NCI-H2171 treated with DMSO at 0.1 percent for 48 hours (cell line): ENCODE results near the gene RPL32.

Experiments
- DNase-seq: peaks from one replicate; lab custom pipeline; 2025; lab: John Stamatoyannopoulos, UW

RPL32 gene

DNA sequence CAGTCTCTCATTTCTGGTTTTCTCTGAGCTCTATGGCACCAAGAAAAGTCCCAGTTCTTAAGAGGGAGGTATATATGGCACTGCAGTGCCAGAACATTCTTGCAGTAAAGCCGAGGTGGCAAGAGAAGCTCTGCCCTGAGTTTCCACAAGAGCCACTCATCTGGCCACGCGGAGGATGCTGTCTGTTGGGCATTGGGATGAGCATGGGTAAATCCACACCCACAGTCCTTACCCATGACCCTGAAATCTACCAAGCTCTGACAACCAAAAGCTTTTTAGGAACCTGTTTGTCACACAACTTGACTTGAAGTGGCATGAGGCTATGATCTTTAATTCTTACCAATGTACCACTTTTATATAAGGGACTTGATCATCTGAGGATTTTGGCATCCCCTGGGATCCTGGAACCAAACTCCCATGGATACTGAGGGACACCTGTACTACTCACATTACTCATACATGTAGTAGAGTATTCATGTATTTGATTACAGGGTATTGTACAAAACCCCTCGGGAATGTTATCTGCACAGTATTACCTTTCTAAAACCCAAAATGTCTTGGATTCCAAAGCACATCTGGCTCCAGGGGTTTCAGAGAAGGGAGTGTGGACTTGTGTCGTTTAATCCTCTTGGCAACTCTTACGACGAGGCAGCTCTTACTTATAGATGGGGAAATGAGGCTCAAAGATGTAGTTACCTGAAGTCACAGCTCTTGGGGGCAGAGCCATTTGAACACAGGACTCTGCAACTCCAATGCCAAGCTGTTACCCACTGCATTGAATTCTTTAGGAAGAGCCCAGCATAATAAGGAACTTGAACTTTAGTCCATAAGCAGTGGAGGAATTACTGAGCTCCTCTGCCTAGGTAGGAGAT lies 8.8 kb downstream of the RPL32 start:
- DNase-seq: no peak

DNA sequence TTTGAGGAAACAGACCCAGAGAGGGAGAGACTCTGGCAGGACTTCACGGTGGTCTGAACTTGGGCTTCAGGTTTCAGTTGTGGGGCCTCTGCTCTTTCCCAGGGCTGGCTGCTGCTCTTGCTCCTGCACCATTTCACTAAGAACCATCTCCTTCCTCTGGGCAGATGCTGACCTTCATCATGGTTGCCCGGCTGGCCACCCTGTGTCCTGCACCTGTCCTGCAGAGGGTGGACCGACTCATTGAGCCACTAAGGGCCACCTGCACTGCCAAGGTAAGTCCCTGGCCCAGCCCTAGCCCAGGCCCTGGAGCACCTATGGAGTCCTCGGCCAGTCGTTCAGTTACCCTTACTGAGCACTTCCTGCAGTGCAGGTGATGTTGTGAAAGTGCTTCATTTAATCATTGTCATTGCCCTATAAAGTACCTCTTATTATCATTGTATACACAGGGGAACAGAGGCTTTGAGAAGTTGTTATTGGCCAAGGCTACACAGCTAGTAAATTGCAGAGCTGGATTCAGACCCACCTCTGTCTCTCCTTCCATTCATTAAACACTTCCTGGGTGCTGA lies 10.0 kb downstream of the RPL32 start:
- DNase-seq: no peak

DNA sequence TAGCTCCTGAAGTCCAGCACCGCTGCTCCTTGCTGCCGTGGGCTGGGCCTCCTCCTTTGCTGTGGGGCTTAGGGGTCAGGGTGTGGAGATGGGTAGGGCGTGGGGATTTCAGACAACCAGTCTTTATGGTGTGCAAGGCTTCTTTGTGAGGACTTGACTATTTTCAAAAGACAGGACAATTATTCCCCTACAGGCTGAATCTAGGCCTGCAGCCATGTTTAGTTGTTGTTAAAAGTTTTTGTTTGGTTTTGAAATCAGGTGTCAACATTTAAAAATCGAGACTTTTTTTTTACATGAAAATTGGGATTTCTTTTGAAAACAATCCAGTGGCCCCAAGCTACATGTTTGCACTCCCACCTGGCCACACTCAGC lies 10.6 kb downstream of the RPL32 start:
- no peak for DNase-seq

DNA sequence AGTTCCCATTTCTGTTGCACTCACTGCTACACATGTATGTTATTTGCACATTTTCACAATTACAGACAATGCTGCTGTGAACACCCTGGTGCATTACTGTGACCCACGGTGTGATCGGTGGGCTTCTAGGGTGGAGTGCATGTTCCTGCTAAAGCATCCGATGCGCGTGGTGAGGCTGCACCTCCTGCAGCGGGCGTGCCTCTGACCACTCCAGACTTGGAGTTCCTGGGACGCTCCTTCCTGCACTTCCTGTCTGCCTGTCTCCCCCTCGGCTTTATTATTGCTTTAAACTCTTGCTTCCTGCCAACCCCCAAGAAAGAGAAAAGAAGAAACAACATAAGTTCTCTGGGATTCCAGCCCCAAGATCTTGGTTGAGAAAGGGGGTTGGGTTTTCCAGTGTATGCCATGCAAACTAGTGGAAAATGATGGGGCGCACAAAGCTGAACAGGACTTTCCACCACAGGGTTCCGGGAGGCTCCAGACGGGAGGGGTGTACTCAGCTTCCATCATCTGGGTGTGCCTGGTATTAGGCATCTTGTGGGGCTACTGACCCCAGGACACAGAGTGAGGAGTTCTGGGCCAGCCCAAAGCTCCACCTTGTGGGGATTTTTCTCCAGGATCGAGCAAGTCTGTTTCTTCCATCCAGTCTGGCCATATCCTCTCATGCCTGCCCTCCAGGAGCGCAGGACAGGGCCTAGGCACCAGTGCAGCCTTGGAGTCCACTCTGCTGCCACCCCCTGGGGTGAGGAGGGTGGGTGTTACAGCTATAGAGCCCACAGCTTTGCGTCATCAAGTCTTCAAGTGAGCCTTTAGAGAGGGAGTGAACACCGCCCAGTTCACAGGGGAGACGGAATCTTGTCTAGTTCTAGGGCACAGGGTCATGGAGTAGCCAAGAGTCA lies 11.2 kb downstream of the RPL32 start:
- DNase-seq: no peak

DNA sequence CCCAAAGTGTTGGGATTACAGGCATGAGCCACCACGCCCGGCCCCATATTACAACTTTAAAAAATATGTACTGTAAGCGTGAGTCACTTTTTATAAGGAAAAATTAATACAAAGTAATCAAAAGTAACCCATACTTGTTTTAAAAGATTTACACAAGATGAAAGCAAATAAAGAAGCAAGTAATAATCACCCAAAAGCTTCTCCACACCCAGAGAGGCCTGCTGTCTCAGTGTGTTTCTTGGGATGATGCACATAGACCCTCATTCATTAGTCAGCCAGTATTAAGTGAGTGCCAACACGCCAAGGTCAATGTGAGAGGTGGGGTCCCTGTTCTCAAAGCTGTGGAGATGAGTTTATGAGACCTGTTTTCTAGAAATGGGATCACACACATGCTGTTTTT lies 12.0 kb downstream of the RPL32 start:
- no peak for DNase-seq

DNA sequence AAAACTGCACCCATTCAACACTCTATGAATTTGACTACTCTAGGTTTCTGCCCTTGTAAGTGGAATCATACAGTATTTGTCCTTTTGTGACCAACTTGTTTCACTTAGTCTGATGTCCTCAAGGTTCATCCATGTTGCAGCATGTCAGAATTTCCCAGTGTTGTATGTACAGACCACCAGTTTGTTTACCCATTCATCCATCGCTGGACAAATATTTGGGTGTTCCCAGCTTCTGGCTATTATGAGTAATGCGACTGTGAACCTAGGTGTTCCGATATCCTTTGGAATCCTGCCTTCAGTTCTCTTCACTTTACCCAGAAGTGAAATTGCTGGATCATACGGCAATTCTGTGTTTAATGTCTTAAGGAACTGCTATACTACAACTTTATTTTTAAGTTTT lies 12.6 kb downstream of the RPL32 start:
- no peak for DNase-seq

DNA sequence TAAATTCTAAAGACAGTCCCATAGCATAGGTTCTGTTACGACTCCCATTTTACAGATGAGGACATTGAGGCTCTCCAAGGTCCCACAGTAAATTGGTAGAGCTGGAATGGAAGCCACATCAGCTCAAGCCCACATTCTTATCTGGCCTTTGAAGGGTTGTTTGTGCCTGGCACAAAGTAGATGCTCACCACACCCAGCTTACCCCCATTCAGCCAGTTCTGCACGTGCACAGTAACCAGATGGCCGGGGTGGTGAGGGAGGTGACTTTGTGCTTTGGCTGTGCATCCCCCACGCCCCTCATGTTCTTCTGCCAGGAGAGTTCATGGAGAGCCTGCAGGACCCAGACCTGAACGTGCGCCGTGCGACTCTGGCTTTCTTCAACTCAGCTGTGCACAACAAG lies 16.2 kb downstream of the RPL32 start:
- no peak for DNase-seq

DNA sequence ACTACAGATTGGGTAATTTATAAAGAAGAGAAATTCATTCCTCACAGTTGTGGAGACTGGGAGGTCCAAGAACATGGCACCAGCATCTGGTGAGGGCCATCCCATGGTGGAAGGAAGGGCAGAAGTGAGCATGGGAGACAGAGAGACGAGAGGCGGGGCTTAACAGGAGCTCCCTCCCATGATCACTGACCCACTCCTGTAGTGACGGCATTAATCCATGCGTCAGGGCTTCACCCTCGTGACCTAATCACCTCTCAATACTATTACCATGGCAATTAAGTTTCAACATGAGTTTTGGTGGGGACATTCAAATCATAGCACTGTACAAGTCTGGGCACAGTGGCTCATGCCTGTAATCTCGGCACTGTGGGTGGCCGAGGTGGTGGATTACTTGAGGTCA lies 17.1 kb downstream of the RPL32 start:
- no peak for DNase-seq

DNA sequence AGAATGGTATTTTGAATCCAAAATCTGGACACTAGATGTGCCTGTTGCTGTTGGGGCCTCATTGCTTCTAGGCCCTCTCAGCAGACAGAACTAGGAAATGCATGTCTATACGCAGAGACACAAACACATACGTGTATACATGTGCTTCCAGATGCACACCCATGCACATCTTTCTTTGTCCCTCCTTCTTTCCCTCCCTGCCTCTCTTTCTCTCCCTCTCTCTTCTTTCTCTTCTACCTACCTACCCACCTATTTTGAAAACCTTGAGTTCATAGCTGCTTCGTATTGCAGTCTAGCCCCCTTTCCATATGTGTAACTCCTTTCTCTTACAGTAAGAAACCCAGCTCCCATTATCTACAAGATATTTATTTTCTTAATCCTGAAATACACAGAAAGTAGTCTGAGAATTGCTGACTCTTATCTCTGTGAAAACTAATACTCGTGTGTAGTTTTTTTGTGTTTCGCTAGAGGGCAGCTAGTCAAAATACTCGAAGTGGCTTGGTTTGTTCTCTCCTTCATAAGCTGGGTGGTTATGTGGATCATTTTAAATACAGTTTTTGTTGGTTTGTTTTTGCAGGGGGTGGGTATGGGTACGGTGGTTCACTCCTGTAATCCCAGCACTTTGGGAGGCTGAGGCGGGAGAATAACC lies 18.5 kb downstream of the RPL32 start:
- no peak for DNase-seq

DNA sequence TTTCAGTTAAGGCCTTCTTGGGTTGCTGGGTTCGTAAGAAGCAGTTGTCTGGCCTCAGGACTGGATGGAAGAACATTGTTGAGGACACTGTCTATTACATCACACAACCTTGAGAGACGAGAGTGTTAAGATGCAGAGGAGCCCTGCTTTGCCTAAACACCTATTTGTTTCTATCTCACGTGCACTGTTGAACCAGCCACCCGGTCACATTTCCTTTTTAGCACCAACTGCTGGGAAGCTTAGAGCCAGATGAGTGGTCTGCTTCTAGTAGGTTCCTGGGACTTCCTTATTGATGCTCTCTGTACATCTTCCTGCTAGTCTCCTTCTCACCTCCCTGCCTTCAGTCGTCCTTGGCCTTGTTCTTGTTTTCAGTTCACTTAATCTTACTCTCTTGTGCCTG lies 22.6 kb downstream of the RPL32 start:
- DNase-seq: no peak

DNA sequence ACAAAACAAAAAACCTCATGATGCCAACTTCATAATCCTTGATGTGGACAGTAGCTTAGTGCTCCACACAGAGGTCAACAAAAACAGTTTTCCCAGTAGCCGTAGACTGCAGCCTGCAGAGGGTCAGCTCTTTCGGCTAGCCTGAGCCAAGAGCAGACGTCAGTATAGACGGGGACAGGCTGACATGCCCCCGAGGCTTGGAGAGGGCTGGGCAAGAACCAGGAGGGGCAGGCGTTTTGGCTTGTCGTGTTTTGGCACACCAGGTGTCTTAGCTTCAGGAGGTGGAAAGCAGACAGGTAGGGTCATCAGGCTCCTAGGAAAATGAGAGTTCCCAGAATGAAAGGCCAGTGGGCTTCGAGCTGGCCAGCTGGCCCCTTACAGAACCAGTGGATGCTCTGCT lies 23.1 kb downstream of the RPL32 start:
- DNase-seq: no peak

DNA sequence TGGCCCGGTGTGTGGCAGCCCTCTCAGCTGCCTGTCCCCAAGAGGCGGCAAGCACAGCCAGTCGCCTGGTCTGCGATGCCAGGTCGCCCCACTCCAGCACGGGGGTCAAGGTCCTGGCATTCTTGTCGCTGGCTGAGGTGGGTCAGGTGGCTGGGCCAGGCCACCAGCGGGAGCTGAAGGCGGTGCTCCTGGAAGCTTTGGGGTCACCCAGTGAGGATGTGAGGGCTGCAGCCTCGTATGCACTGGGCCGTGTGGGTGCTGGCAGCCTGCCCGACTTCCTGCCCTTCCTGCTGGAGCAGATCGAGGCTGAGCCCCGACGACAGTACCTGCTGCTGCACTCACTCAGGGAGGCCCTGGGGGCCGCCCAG lies 24.0 kb downstream of the RPL32 start:
- DNase-seq: peak; percentile 14

DNA sequence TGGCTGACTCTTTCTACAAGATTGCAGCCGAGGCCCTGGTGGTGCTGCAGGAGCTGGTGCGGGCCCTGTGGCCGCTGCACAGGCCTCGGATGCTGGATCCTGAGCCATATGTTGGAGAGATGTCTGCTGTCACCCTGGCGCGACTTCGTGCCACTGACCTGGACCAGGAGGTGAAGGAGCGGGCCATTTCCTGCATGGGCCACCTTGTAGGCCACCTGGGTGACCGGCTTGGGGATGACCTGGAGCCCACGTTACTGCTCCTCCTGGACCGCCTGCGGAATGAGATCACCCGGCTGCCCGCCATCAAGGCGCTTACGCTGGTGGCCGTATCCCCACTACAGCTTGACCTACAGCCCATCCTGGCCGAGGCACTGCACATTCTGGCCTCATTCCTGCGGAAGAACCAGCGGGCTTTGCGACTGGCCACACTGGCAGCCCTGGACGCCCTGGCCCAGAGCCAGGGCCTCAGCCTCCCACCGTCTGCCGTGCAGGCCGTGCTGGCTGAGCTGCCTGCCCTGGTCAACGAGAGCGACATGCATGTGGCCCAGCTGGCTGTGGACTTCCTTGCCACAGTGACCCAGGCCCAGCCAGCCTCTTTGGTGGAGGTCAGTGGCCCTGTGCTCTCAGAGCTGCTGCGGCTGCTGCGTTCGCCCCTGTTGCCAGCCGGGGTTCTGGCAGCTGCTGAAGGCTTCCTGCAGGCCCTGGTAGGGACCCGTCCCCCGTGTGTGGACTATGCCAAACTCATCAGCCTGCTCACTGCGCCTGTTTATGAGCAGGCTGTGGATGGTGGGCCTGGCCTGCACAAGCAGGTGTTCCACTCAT lies 24.6 kb downstream of the RPL32 start:
- DNase-seq: no peak

DNA sequence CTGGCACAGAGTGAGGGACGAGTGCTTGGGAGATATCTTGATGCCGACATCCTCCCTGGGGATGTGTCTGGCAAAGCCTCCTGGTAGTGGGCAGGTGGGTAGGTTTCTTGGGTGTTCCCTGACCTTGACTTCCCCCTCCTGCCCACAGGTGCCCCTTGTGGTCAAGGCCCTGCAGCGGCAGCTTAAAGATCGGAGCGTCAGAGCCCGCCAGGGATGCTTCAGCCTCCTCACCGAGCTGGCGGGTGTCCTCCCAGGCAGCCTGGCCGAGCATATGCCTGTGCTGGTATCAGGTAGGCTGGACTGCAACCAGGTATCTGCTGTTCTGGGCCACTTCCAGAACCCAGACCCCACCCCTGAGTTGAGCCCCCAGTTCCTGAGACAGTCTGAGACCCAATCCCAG lies 25.6 kb downstream of the RPL32 start:
- no peak for DNase-seq

DNA sequence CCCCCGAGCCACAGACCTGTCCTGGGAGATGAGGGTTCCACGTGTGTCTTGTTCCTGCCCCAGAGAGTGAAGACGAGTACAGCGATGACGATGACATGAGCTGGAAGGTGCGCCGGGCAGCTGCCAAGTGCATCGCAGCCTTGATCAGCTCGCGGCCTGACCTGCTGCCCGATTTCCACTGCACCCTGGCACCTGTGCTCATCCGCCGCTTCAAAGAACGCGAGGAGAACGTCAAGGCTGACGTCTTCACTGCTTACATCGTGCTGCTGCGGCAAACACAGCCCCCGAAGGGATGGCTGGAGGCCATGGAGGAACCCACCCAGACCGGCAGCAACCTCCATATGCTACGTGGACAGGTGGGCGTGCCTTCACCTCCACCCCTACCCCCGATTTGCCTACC lies 26.3 kb downstream of the RPL32 start:
- no peak for DNase-seq

DNA sequence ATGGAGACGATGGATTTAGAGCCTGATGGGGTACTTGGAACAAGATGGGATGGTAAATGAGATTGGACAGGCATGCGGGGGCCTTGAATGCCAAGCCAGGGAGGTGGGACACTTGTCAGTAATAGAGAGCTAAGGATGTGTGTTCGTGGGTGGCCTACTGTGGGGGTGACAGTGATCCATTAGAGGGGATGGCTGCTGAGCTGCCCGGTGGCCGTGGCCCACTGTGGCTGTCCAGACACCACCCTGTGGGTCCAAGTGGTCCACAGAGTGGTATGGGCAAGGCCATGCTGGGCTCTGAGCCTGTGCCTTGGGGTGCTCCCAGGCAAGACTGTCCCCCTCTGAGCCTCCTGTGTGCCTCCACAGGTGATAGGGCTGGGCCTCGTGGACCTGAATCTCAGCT lies 27.4 kb downstream of the RPL32 start:
- DNase-seq: no peak

DNA sequence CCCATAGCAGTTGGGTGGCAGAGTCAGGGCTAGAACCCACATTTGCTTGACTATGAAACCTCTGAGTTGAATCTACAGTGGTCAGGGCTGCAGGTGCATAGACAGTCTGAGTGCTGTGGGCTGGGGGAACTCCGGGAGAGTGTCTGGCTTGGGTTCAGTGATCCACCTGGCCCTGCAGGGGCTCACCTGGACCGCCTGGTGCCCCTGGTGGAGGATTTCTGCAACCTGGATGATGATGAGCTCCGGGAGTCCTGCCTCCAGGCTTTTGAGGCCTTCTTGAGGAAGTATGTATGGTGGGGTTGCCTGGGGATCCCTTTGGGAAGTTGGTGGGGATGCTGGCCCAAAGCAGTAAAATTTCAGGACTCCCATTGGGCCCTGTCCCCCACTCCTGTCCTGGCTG lies 28.6 kb downstream of the RPL32 start:
- no peak for DNase-seq

DNA sequence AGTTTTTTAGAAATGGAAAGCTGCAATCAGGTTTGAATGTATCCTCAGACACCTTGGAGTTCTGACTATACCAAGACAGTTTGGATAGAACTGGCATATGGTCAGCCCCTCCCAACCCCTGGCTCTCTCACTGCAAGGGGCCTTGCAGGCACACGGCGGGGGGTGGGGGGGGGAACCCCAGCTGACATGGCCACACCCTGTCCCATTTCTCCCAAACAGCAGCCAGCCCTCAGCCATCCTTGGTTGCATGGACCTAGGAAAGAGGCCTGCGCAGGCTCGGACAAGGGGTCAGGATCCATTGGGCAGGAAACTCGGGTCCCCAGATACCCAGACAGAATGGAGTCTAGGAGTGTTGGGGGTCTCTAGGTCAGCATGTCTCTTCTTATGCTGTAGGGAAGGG lies 30.4 kb downstream of the RPL32 start:
- DNase-seq: peak; percentile 49

DNA sequence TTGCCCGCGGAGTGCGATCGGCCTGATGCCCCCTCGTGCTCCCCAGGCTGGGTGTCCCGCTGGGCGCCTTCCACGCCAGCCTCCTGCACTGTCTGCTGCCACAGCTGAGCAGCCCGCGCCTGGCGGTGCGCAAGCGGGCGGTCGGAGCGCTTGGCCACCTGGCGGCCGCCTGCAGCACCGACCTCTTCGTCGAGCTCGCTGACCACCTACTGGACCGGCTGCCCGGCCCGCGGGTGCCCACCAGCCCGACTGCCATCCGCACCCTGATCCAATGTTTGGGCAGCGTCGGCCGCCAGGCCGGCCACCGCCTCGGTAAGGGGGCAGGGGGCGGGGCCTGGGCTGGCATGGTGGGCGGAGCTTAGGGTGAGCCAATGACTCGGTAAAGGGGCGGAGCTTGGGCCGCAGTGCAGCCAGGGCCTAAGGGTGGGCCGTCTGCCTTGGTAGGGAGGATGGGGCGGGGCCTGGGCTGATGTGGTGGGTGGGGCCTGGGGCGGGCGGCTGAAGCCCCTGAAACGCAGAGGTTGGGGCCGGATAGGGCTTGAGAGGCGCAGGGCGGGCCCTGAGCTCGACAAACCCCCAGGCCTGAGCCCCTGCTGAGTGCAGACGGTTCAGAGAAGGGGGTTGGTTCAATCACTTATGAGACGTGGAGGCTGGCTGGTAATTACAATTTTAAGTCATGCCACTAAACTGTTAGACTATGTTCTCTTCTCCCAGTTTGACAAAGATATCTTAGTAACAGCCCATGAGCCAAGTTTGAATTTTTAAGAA lies 31.2 kb downstream of the RPL32 start:
- DNase-seq: peak; percentile 79

DNA sequence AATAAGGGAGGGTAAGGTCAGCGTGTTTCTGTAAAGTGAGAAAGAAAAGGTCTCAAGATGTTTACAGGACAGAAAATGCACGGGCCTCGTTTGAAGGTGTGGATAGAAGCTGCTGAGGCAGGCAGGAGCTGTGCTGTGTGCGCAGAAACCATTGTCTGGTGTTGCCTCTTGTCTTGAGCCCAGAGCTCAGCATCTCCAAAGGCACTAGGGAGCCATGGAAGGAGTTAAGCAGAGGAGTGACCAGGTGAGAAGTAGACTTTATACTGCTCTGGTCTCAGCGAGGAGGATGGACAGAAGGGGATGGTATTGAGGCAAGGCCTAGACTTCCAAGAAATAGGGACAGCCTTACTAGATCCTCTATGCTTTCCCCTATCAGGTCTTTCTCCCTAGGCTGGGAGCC lies 31.9 kb downstream of the RPL32 start:
- DNase-seq: no peak

DNA sequence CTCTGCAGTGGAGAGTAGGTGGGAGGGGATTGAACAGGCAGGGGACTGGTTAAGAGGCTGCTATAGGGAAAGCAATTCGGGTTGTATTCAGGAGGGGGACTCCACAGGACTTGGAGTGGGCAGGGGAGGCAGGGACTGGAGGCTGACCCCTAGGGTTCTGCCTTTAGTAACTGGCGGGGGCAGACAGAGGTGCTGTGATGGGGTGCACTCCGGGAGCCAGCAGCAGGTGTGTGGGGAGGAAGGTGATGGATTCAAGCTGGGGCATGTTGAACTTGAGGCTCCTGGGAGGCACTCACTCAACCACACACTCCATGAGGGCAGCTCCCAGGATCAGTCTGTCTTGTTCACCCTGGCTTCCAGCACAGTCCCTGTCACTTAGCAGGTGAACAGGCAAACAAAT lies 32.4 kb downstream of the RPL32 start:
- no peak for DNase-seq
